Loucy (cell line): ENCODE measurements around the gene RBMY1A1.
"Not testable (repeated sequence)": the region's sequence is repeated elsewhere in the genome, so short reads cannot be mapped to it uniquely, and the experiment has no call there.

Source experiments
- H2AFZ ChIP-seq: fragments of 200-600 bp; sonication (generic); 2 replicates; pipeline ENCODE4 v1.6.0; 2016; ENCODE audit warnings: antibody characterized with exemption, mild to moderate bottlenecking, low read length, moderate library complexity
- H3F3A ChIP-seq: fragments of 200-600 bp; 2 replicates; pipeline ENCODE4 v1.6.0; 2016; ENCODE audit warnings: antibody characterized with exemption, low read depth, mild to moderate bottlenecking
- H3K27me3 ChIP-seq: fragments of 200-600 bp; sonication (generic); 2 replicates; pipeline ENCODE4 v1.6.1; 2014; ENCODE audit warnings: low read length, mild to moderate bottlenecking; ENCODE audit not compliant: insufficient read depth, poor library complexity, severe bottlenecking
- H3K36me3 ChIP-seq: fragments of 200-600 bp; sonication (generic); 2 replicates; pipeline ENCODE4 v1.6.1; 2016; ENCODE audit warnings: low read length; ENCODE audit not compliant: insufficient read depth
- H3K4me1 ChIP-seq: fragments of 200-600 bp; sonication (generic); 2 replicates; pipeline ENCODE4 v1.5.1; 2014; ENCODE audit warnings: low read length, mild to moderate bottlenecking; ENCODE audit not compliant: insufficient read depth, poor library complexity, severe bottlenecking
- H3K4me2 ChIP-seq: fragments of 200-600 bp; sonication (generic); 2 replicates; pipeline ENCODE4 v1.6.0; 2014; ENCODE audit warnings: antibody characterized with exemption, low read length, low read depth, mild to moderate bottlenecking; ENCODE audit not compliant: poor library complexity, severe bottlenecking
- H3K4me3 ChIP-seq: fragments of 200-600 bp; sonication (generic); 2 replicates; pipeline ENCODE4 v1.5.1; 2014; ENCODE audit warnings: low read length, mild to moderate bottlenecking, mixed read lengths; ENCODE audit not compliant: poor library complexity, severe bottlenecking
- H3K79me2 ChIP-seq: fragments of 200-600 bp; sonication (generic); 2 replicates; pipeline ENCODE4 v1.6.1; 2014; ENCODE audit warnings: low read length; ENCODE audit not compliant: insufficient read depth
- H3K9ac ChIP-seq: fragments of 200-600 bp; sonication (generic); 2 replicates; pipeline ENCODE4 v1.6.0; 2014; ENCODE audit warnings: mild to moderate bottlenecking, low read depth, low read length, moderate library complexity; ENCODE audit not compliant: poor library complexity, severe bottlenecking
- H3K9me2 ChIP-seq: fragments of 200-600 bp; sonication (generic); replicated peaks from 2 replicates; pipeline ENCODE4 v1.6.1; 2016; ENCODE audit warnings: low read depth, low read length, mixed read lengths
- H3K9me3 ChIP-seq: fragments of 200-600 bp; sonication (generic); 2 replicates; pipeline ENCODE4 v1.6.1; 2014; ENCODE audit warnings: mild to moderate bottlenecking, antibody characterized with exemption, low read length, low read depth; ENCODE audit not compliant: insufficient read depth
- H4K20me1 ChIP-seq: fragments of 200-600 bp; sonication (generic); 2 replicates; pipeline ENCODE4 v1.6.0; 2014; ENCODE audit warnings: antibody characterized with exemption, low read length, mild to moderate bottlenecking; ENCODE audit not compliant: insufficient read depth, poor library complexity, severe bottlenecking
- EZH2phosphoT487 ChIP-seq: fragments of 200-600 bp; IDR thresholded peaks from 2 replicates; pipeline ENCODE4 v1.6.1; 2018; ENCODE audit warnings: antibody characterized with exemption, mild to moderate bottlenecking, moderate library complexity, borderline replicate concordance
- TF ChIP-seq, protein P1 (sequence below): fragments of 200-600 bp; sonication (generic); conservative IDR thresholded peaks from 2 replicates; pipeline ENCODE4 v1.5.1; 2014; ENCODE audit warnings: mild to moderate bottlenecking, antibody characterized with exemption, low read length

RBMY1A1 gene

GRCh38 chrY:21592059-21592458 is 57.4 kb downstream of the RBMY1A1 start:
- H3K9me2 ChIP-seq: no peaks in the 10 kb centered on the region
- no peak for TF ChIP-seq EZH2phosphoT487
- TF ChIP-seq, protein P1, sequence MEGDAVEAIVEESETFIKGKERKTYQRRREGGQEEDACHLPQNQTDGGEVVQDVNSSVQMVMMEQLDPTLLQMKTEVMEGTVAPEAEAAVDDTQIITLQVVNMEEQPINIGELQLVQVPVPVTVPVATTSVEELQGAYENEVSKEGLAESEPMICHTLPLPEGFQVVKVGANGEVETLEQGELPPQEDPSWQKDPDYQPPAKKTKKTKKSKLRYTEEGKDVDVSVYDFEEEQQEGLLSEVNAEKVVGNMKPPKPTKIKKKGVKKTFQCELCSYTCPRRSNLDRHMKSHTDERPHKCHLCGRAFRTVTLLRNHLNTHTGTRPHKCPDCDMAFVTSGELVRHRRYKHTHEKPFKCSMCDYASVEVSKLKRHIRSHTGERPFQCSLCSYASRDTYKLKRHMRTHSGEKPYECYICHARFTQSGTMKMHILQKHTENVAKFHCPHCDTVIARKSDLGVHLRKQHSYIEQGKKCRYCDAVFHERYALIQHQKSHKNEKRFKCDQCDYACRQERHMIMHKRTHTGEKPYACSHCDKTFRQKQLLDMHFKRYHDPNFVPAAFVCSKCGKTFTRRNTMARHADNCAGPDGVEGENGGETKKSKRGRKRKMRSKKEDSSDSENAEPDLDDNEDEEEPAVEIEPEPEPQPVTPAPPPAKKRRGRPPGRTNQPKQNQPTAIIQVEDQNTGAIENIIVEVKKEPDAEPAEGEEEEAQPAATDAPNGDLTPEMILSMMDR: no peak
- H3K9me3 ChIP-seq: no peaks in the 10 kb centered on the region
- H3K27me3 ChIP-seq: no peaks in the 10 kb centered on the region
- H3K4me1 ChIP-seq: no peaks in the 10 kb centered on the region
- no peaks in the 10 kb centered on the region for H4K20me1 ChIP-seq
- no peak overlapping the region for H3K4me3 ChIP-seq
- H3K4me2 ChIP-seq: no peak overlapping the region
- no peaks in the 10 kb centered on the region for H3K36me3 ChIP-seq
- H2AFZ ChIP-seq: no peak overlapping the region
- H3K9ac ChIP-seq: no peak overlapping the region
- H3K79me2 ChIP-seq: no peaks in the 10 kb centered on the region
- H3F3A ChIP-seq: no peaks in the 10 kb centered on the region

GRCh38 chrY:21596287-21596686 is 61.6 kb downstream of the RBMY1A1 start:
- not testable (repeated sequence) for H3K9ac ChIP-seq, H4K20me1 ChIP-seq, H3K4me1 ChIP-seq, H3K36me3 ChIP-seq, H3K4me3 ChIP-seq, H3K79me2 ChIP-seq, H3F3A ChIP-seq, H3K4me2 ChIP-seq, H2AFZ ChIP-seq, H3K9me2 ChIP-seq, H3K9me3 ChIP-seq, H3K27me3 ChIP-seq
